Central memory CD8-positive, alpha-beta T cell (primary cell): Measurements from ENCODE around the gene PAF1.
"Not testable (repeated sequence)": the region's sequence is repeated elsewhere in the genome, so short reads cannot be mapped to it uniquely, and the experiment has no call there.

Experiments used
- ATAC-seq: fragments of 150-1000 bp; cut with Tn5 transposase; replicated peaks from 2 replicates; pipeline ENCODE4 v1.10.0; 2022; ENCODE audit warnings: mild to moderate bottlenecking, moderate FRiP score, moderate number of reproducible peaks; ENCODE audit not compliant: poor library complexity, severe bottlenecking; ENCODE audit errors: extremely low read depth
- DNase-seq, 2 donors: peaks; one replicate each; pipeline ENCODE4 v3.0.0; 2021; ENCODE audit warnings: low spot score in 2 of 2
- H3K27ac Mint-ChIP-seq: one replicate; pipeline ENCODE4 v1.8.0; 2022; ENCODE audit warnings: low read depth, mild to moderate bottlenecking, moderate library complexity, mixed read lengths
- H3K27me3 Mint-ChIP-seq: one replicate; pipeline ENCODE4 v1.8.0; 2022; ENCODE audit warnings: mixed read lengths
- H3K36me3 Mint-ChIP-seq: one replicate; pipeline ENCODE4 v1.8.0; 2022; ENCODE audit warnings: mild to moderate bottlenecking, moderate library complexity, mixed read lengths; ENCODE audit not compliant: insufficient read depth
- H3K4me1 Mint-ChIP-seq: one replicate; pipeline ENCODE4 v1.8.0; 2022; ENCODE audit warnings: mixed read lengths
- H3K4me3 Mint-ChIP-seq: one replicate; pipeline ENCODE4 v1.8.0; 2022; ENCODE audit warnings: mild to moderate bottlenecking, moderate library complexity, mixed read lengths
- H3K9me3 Mint-ChIP-seq: one replicate; pipeline ENCODE4 v1.8.0; 2022; ENCODE audit warnings: mixed read lengths

Gene PAF1

GRCh38 chr19:39379865-39380396, 11.0 kb downstream of the PAF1 start:
- Mint-ChIP-seq H3K4me3 (no peak overlapping the region), H3K27ac (no peak overlapping the region), H3K36me3 (peaks cover 37% of the 10 kb centered on the region), H3K9me3 (no peaks in the 10 kb centered on the region), H3K27me3 (no peaks in the 10 kb centered on the region), H3K4me1 (peaks cover 1% of the 10 kb centered on the region)
- DNase-seq, result no peak
- ATAC-seq, result no peak

- not testable (repeated sequence) for H3K27ac Mint-ChIP-seq
- H3K36me3 Mint-ChIP-seq, result peaks cover 35% of the 10 kb centered on the region
Measured at GRCh38 chr19:39379366-39379765, 11.5 kb downstream of the PAF1 start.

GRCh38 chr19:39377373-39378362, 13.2 kb downstream of the PAF1 start:
- H3K27ac Mint-ChIP-seq, result peak overlapping the region; percentile 6

More at GRCh38 chr19:39379366-39379765, 11.5 kb downstream of the PAF1 start:
- H3K9me3 Mint-ChIP-seq, DNase-seq, H3K4me1 Mint-ChIP-seq, H3K4me3 Mint-ChIP-seq, ATAC-seq, H3K27me3 Mint-ChIP-seq: not testable (repeated sequence)

GRCh38 chr19:39375929-39376328, 15.0 kb downstream of the PAF1 start:
- H3K4me3 Mint-ChIP-seq, result no peak overlapping the region
- H3K27me3 Mint-ChIP-seq, result no peaks in the 10 kb centered on the region
- no peak overlapping the region for H3K27ac Mint-ChIP-seq
- H3K9me3 Mint-ChIP-seq, result no peaks in the 10 kb centered on the region
- no peaks in the 10 kb centered on the region for H3K4me1 Mint-ChIP-seq
- DNase-seq, result no peak
- ATAC-seq, result no peak
- H3K36me3 Mint-ChIP-seq, result peaks cover 32% of the 10 kb centered on the region

More at GRCh38 chr19:39377373-39378362, 13.2 kb downstream of the PAF1 start:
- Mint-ChIP-seq H3K4me3 (no peak overlapping the region), H3K36me3 (peaks cover 35% of the 10 kb centered on the region), H3K4me1 (no peaks in the 10 kb centered on the region), H3K27me3 (no peaks in the 10 kb centered on the region), H3K9me3 (no peaks in the 10 kb centered on the region)
- DNase-seq, result no peak
- no peak for ATAC-seq

- DNase-seq, result no peak
- H3K4me3 Mint-ChIP-seq, result no peak overlapping the region
- H3K9me3 Mint-ChIP-seq, result no peaks in the 10 kb centered on the region
- no peaks in the 10 kb centered on the region for H3K27me3 Mint-ChIP-seq
- H3K4me1 Mint-ChIP-seq, result peaks cover 5% of the 10 kb centered on the region
- H3K27ac Mint-ChIP-seq, result no peak overlapping the region
- ATAC-seq, result no peak
- peaks cover 31% of the 10 kb centered on the region for H3K36me3 Mint-ChIP-seq
Measured at GRCh38 chr19:39372941-39373340, 18.0 kb downstream of the PAF1 start.

GRCh38 chr19:39372047-39372802, 18.7 kb downstream of the PAF1 start:
- peaks cover 28% of the 10 kb centered on the region for H3K36me3 Mint-ChIP-seq
- no peaks in the 10 kb centered on the region for H3K27me3 Mint-ChIP-seq
- H3K9me3 Mint-ChIP-seq, result no peaks in the 10 kb centered on the region
- peaks cover 5% of the 10 kb centered on the region for H3K4me1 Mint-ChIP-seq
- H3K27ac Mint-ChIP-seq, result peak overlapping the region; percentile 2
- ATAC-seq, result no peak
- no peak for DNase-seq
- no peak overlapping the region for H3K4me3 Mint-ChIP-seq

- Mint-ChIP-seq H3K9me3 (no peaks in the 10 kb centered on the region), H3K4me3 (no peak overlapping the region), H3K27me3 (no peaks in the 10 kb centered on the region), H3K27ac (no peak overlapping the region), H3K4me1 (peaks cover 5% of the 10 kb centered on the region), H3K36me3 (peaks cover 23% of the 10 kb centered on the region)
- DNase-seq (no peak), ATAC-seq (no peak)
Measured at GRCh38 chr19:39370735-39371134, 20.2 kb downstream of the PAF1 start.

GRCh38 chr19:39369200-39369599, 21.7 kb downstream of the PAF1 start:
- Mint-ChIP-seq H3K27me3 (no peaks in the 10 kb centered on the region), H3K4me3 (no peak overlapping the region), H3K27ac (no peak overlapping the region), H3K4me1 (peaks cover 5% of the 10 kb centered on the region), H3K9me3 (no peaks in the 10 kb centered on the region), H3K36me3 (peaks cover 19% of the 10 kb centered on the region)
- DNase-seq, result no peak
- no peak for ATAC-seq

GRCh38 chr19:39365531-39365930, 25.4 kb downstream of the PAF1 start:
- peaks cover 5% of the 10 kb centered on the region for H3K4me1 Mint-ChIP-seq
- peaks cover 20% of the 10 kb centered on the region for H3K36me3 Mint-ChIP-seq
- no peak for DNase-seq
- H3K4me3 Mint-ChIP-seq, result no peak overlapping the region
- no peak for ATAC-seq
- no peak overlapping the region for H3K27ac Mint-ChIP-seq
- no peaks in the 10 kb centered on the region for H3K9me3 Mint-ChIP-seq
- H3K27me3 Mint-ChIP-seq, result no peaks in the 10 kb centered on the region

GRCh38 chr19:39363901-39364457, 26.9 kb downstream of the PAF1 start:
- no peak for ATAC-seq
- H3K27me3 Mint-ChIP-seq, result no peaks in the 10 kb centered on the region
- peaks cover 5% of the 10 kb centered on the region for H3K4me1 Mint-ChIP-seq
- DNase-seq, result no peak
- no peak overlapping the region for H3K4me3 Mint-ChIP-seq
- peaks cover 23% of the 10 kb centered on the region for H3K36me3 Mint-ChIP-seq
- H3K9me3 Mint-ChIP-seq, result no peaks in the 10 kb centered on the region
- no peak overlapping the region for H3K27ac Mint-ChIP-seq

- Mint-ChIP-seq H3K4me1 (no peaks in the 10 kb centered on the region), H3K27me3 (no peaks in the 10 kb centered on the region), H3K36me3 (peaks cover 27% of the 10 kb centered on the region), H3K27ac (no peak overlapping the region), H3K4me3 (no peak overlapping the region), H3K9me3 (no peaks in the 10 kb centered on the region)
- DNase-seq (no peak), ATAC-seq (no peak)
Measured at GRCh38 chr19:39362682-39363657, 27.9 kb downstream of the PAF1 start.
